ENCODE data around the gene MAPKAP1.

The MAPKAP1 gene

GRCh38 chr9:125652233-125652594 is 54.8 kb downstream of the MAPKAP1 start:
- DNase-seq (ENCODE audit: low read depth in 1 of 2, low spot score in 1 of 2): no peak
- Histone ChIP-seq H3K4me3 (replicated peaks; ENCODE audit: insufficient read depth, low read length) (no peak overlapping the region), H3K27me3 (ENCODE audit: insufficient read depth, poor library complexity, severe bottlenecking) (no peaks in the 10 kb centered on the region), H3K27ac (replicated peaks) (no peak overlapping the region)
- TF ChIP-seq POLR2AphosphoS5 (IDR thresholded peaks at IDR 0.05; ENCODE audit: low read depth): no peak
- no peak for TF ChIP-seq REST (IDR thresholded peaks at IDR 0.05; ENCODE audit: insufficient replicate concordance, low read depth)
- TF ChIP-seq, protein P1, sequence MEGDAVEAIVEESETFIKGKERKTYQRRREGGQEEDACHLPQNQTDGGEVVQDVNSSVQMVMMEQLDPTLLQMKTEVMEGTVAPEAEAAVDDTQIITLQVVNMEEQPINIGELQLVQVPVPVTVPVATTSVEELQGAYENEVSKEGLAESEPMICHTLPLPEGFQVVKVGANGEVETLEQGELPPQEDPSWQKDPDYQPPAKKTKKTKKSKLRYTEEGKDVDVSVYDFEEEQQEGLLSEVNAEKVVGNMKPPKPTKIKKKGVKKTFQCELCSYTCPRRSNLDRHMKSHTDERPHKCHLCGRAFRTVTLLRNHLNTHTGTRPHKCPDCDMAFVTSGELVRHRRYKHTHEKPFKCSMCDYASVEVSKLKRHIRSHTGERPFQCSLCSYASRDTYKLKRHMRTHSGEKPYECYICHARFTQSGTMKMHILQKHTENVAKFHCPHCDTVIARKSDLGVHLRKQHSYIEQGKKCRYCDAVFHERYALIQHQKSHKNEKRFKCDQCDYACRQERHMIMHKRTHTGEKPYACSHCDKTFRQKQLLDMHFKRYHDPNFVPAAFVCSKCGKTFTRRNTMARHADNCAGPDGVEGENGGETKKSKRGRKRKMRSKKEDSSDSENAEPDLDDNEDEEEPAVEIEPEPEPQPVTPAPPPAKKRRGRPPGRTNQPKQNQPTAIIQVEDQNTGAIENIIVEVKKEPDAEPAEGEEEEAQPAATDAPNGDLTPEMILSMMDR (IDR thresholded peaks at IDR 0.05; ENCODE audit: insufficient read depth, low read length): no peak
- no peak for TF ChIP-seq SPI1 (IDR thresholded peaks at IDR 0.05; ENCODE audit: borderline replicate concordance, low read depth)
- no peak for TF ChIP-seq GABPA (IDR thresholded peaks at IDR 0.05; ENCODE audit: low read depth)

GRCh38 chr9:125651576-125652232 is 55.3 kb downstream of the MAPKAP1 start:
- Histone ChIP-seq H3K27ac (replicated peaks) (peak overlapping the region; percentile 73), H3K27me3 (ENCODE audit: insufficient read depth, poor library complexity, severe bottlenecking) (no peaks in the 10 kb centered on the region), H3K4me3 (replicated peaks; ENCODE audit: insufficient read depth, low read length) (no peak overlapping the region)
- no peak for DNase-seq (ENCODE audit: low read depth in 1 of 2, low spot score in 1 of 2)
- TF ChIP-seq POLR2AphosphoS5 (IDR thresholded peaks at IDR 0.05; ENCODE audit: low read depth): no peak
- TF ChIP-seq GABPA (IDR thresholded peaks at IDR 0.05; ENCODE audit: low read depth): no peak
- TF ChIP-seq, protein P1 (IDR thresholded peaks at IDR 0.05; ENCODE audit: insufficient read depth, low read length): no peak
- no peak for TF ChIP-seq SPI1 (IDR thresholded peaks at IDR 0.05; ENCODE audit: borderline replicate concordance, low read depth)
- no peak for TF ChIP-seq REST (IDR thresholded peaks at IDR 0.05; ENCODE audit: insufficient replicate concordance, low read depth)

DNA sequence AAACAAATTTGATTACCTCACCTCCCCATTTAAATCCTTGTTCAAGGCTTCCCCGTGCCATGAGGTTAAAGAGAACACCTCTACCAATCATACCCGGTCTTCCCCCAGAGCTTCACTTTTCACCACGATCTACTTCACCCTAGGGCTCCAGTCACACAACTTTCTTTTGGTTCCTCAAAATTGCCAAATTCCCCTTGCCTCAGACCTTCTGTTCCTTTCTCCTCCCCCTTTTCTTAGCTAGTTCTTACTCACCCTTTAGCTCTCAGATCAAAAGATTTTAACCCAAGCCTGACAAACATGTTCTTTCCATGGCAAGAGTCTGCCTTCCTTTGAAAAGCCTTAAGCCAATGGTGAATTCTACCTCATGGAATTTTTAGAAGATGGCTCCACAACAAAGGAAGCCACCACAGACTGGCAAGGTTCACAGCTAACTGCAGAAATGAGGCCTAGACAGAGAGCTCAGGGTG is 56.7 kb downstream of the MAPKAP1 start:
- no peaks in the 10 kb centered on the region for H3K27me3 ChIP-seq (ENCODE audit: insufficient read depth, poor library complexity, severe bottlenecking)
- peak overlapping the region; percentile 73 for H3K27ac ChIP-seq (replicated peaks)
- peak; percentile 80 to 86 for DNase-seq (ENCODE audit: low read depth in 1 of 2, low spot score in 1 of 2)
- TF ChIP-seq SPI1 (IDR thresholded peaks at IDR 0.05; ENCODE audit: borderline replicate concordance, low read depth) (peak; percentile 48; the same call in 1 of the 2 replicates), REST (IDR thresholded peaks at IDR 0.05; ENCODE audit: insufficient replicate concordance, low read depth) (no peak)
- no peak overlapping the region for H3K4me3 ChIP-seq (replicated peaks; ENCODE audit: insufficient read depth, low read length)

Measured in HL-60 (cell line).